Liver (tissue), 9 donors: ENCODE results near the gene SLBP. TPM values are rescaled to one million over a fixed set of nuclear protein-coding genes. Genes with fewer than 3 reads are reported as not detected.
A peak's percentile ranks its signal among the peaks of the same experiment; 100 is the strongest.

Source experiments
- DNase-seq: peaks from one replicate; pipeline ENCODE4 v3.0.0-alpha.2; 2017; ENCODE audit warnings: low spot score
- H3K27ac ChIP-seq, 2 donors: one replicate each; pipeline ENCODE4 v1.7.0; 2013; ENCODE audit warnings: inconsistent platforms in 2 of 2, low read length in 2 of 2, control low read depth in 1 of 2, low read depth in 1 of 2, mild to moderate bottlenecking in 1 of 2
- H3K27me3 ChIP-seq, 4 donors: one replicate each; pipeline versions ENCODE4 v1.6.1 to v1.7.0; 2013; ENCODE audit warnings: low read length in 3 of 4, inconsistent platforms in 1 of 4, mild to moderate bottlenecking in 1 of 4, moderate library complexity in 1 of 4; ENCODE audit not compliant: control insufficient read depth in 4 of 4, insufficient read depth in 4 of 4
- H3K36me3 ChIP-seq, 4 donors: one replicate each; pipeline versions ENCODE4 v1.6.1 to v1.7.0; 2013; ENCODE audit warnings: low read length in 3 of 4, mild to moderate bottlenecking in 3 of 4, low read depth in 1 of 4, moderate library complexity in 1 of 4; ENCODE audit not compliant: control insufficient read depth in 4 of 4, insufficient read depth in 3 of 4
- H3K4me1 ChIP-seq, 4 donors: one replicate each; pipeline versions ENCODE4 v1.6.1 to v1.7.0; 2013; ENCODE audit warnings: low read length in 3 of 4, mild to moderate bottlenecking in 3 of 4, moderate library complexity in 1 of 4; ENCODE audit not compliant: control insufficient read depth in 4 of 4, insufficient read depth in 4 of 4
- H3K4me3 ChIP-seq, 3 donors: one replicate each; pipeline versions ENCODE4 v1.6.1 to v1.7.0; 2013; ENCODE audit warnings: low read length in 3 of 3, control low read depth in 1 of 3, low read depth in 1 of 3, mild to moderate bottlenecking in 1 of 3
- H3K9ac ChIP-seq, 2 donors: one replicate each; pipeline ENCODE4 v1.7.0; 2013; ENCODE audit warnings: low read length in 2 of 2, mild to moderate bottlenecking in 2 of 2, moderate library complexity in 2 of 2, control low read depth in 1 of 2, low read depth in 1 of 2
- H3K9me3 ChIP-seq, 4 donors: one replicate each; pipeline versions ENCODE4 v1.6.1 to v1.7.0; 2013; ENCODE audit warnings: low read length in 3 of 4; ENCODE audit not compliant: control insufficient read depth in 4 of 4
- EGR1 ChIP-seq, 2 donors: IDR thresholded peaks; 2 replicates each; pipeline ENCODE4 v1.6.1; 2016 to 2018; ENCODE audit warnings: antibody characterized with exemption in 2 of 2, low read depth in 2 of 2
- FOXA1 ChIP-seq: IDR thresholded peaks from 2 replicates; pipeline ENCODE4 v1.6.1; 2016; ENCODE audit warnings: antibody characterized with exemption
- FOXA2 ChIP-seq: IDR thresholded peaks from 2 replicates; pipeline ENCODE4 v1.6.1; 2016; ENCODE audit warnings: antibody characterized with exemption
- GABPA ChIP-seq, 2 donors: IDR thresholded peaks in 1 of 2; conservative IDR thresholded peaks in 1 of 2; 2 replicates each; pipeline ENCODE4 v1.6.1; 2016; ENCODE audit warnings: antibody characterized with exemption in 2 of 2, mild to moderate bottlenecking in 1 of 2, moderate library complexity in 1 of 2
- HNF4A ChIP-seq, 2 donors: conservative IDR thresholded peaks; 2 replicates each; pipeline ENCODE4 v1.6.1; 2016; ENCODE audit warnings: antibody characterized with exemption in 2 of 2, mild to moderate bottlenecking in 2 of 2
- HNF4G ChIP-seq: IDR thresholded peaks from 2 replicates; pipeline ENCODE4 v1.6.1; 2016; ENCODE audit warnings: antibody characterized with exemption
- NR2F2 ChIP-seq: IDR thresholded peaks from 2 replicates; pipeline ENCODE4 v1.6.1; 2016; ENCODE audit warnings: antibody characterized with exemption
- RAD21 ChIP-seq, 2 donors: IDR thresholded peaks; 2 replicates each; pipeline ENCODE4 v1.6.1; 2016; ENCODE audit warnings: antibody characterized with exemption in 2 of 2, mild to moderate bottlenecking in 2 of 2
- RXRA ChIP-seq, 2 donors: IDR thresholded peaks; 2 replicates each; pipeline ENCODE4 v1.6.1; 2017 to 2018; ENCODE audit warnings: antibody characterized with exemption in 2 of 2, mild to moderate bottlenecking in 1 of 2
- SP1 ChIP-seq: IDR thresholded peaks from 2 replicates; pipeline ENCODE4 v1.6.1; 2018; ENCODE audit warnings: antibody characterized with exemption, mild to moderate bottlenecking
- TAF1 ChIP-seq: conservative IDR thresholded peaks from 2 replicates; pipeline ENCODE4 v1.6.1; 2016; ENCODE audit warnings: antibody characterized with exemption, mild to moderate bottlenecking
- YY1 ChIP-seq: IDR thresholded peaks from 2 replicates; pipeline ENCODE4 v1.6.1; 2016; ENCODE audit warnings: antibody characterized with exemption, mild to moderate bottlenecking
- WGBS: extraction: QIAGEN DNeasy Blood & Tissue Kit; methylation state at CpG from one replicate; pipeline ENCODE4 v1.1.7; 2013; 5-methylcytosine and 5-hydroxymethylcytosine counted together
- polyA plus RNA-seq, 2 donors: library from polyadenylated mRNA; stranded (reverse) in 1 of 2; unstranded in 1 of 2; fragments of 200-250 nt in 1 of 2; fragments of >200 nt in 1 of 2; fragmentation: Nextera tagmentation in 1 of 2; extraction: Ambion mirVana in 1 of 2; gene quantifications; one replicate each; pipeline versions ENCODE4 v1.2.1 to v1.2.3, GENCODE V29; 2013 to 2015
- total RNA-seq, 2 donors: library from RNA; depleted of rRNA; stranded (reverse); fragments of >200 nt; gene quantifications; one replicate each; pipeline ENCODE4 v1.2.3, GENCODE V29; 2014
- TF ChIP-seq, protein P1 (sequence below): IDR thresholded peaks from 2 replicates; pipeline ENCODE4 v1.6.1; 2016; ENCODE audit warnings: antibody characterized with exemption
- TF ChIP-seq, protein P2 (sequence below): IDR thresholded peaks from 2 replicates; pipeline ENCODE4 v1.6.1; 2016; ENCODE audit warnings: antibody characterized with exemption
- TF ChIP-seq, protein P3 (sequence below): IDR thresholded peaks from 2 replicates; pipeline ENCODE4 v1.6.1; 2016; ENCODE audit warnings: antibody characterized with exemption, mild to moderate bottlenecking
- TF ChIP-seq, protein P4 (sequence below): IDR thresholded peaks from 2 replicates; pipeline ENCODE4 v1.6.1; 2016; ENCODE audit warnings: antibody characterized with exemption
- TF ChIP-seq, protein P5 (sequence below): fragments of 150-350 bp; IDR thresholded peaks from 2 replicates; pipeline ENCODE4 v1.5.1; 2017; ENCODE audit warnings: improper control_type of control experiment, low read depth, low read length; ENCODE audit not compliant: missing input control
- donor health status: healthy.
- donor health status: healthy.
- donor health status: healthy.
- donor health status: healthy.
- donor health status: healthy.

SLBP gene
- total RNA-seq, result 10 to 100 TPM; 14.7 to 64.4 TPM
- polyA plus RNA-seq, result 10 to 100 TPM; 15.1 to 19.6 TPM

DNA sequence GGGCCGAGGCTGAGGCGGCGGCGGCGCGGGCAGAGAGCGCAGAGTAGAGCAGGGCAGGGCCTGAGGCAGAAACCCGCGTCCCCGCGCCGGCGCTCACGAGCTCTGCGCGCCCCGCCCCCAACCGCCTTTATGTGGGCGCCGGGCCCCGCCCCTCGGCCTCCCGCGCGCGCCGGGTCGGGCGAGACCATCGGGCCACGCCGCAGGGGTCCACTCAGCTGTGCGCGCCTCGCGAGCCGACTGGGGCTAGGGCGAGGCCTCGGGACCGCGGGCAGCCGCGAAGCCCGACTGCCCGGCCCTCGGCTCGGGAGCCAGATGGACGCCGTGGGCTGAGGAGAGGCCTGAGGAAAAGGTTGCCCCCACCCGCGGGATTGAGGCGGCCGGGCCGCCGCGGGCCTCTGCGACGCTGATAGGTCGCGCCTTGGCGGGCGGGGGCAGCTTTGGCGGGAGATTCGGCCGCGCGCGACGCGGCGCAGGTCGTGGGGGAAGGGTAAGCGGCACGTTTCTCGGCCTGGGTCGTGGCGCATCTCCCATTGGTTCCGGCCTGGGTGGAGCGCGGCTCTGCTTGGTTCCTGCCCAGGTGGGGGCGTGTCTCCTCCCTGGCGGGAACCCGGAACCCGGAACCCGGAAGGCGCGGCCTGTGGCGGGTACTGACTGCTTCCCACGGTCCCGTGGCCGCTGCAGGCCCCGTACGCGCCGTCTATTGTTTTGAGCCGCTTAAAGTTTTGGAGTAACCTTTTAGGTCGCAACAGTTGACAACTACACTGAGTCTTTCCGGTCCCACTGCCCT lies at the start of gene SLBP:
SLBP (minus strand) TSS at position 104 of the 787 bp plus-strand sequence. CDS start 131 bp downstream, outside the sequence.
- no peaks in the 10 kb centered on the region for H3K27me3 ChIP-seq
- H3K27ac ChIP-seq, result peak within 1 kb of the TSS; percentile 96 to 100
- peak; percentile 96 for DNase-seq
- H3K9me3 ChIP-seq, result no peaks in the 10 kb centered on the region
- peak within 1 kb of the TSS; percentile 87 to 90 for H3K9ac ChIP-seq
- H3K36me3 ChIP-seq, result peaks cover 0 to 2% (median under 1%) of the 10 kb centered on the region in 4 donors
- TF ChIP-seq RAD21 (IDR thresholded peaks at IDR 0.05), result no peak
- peak; percentile 51 to 72 for TF ChIP-seq EGR1 (IDR thresholded peaks at IDR 0.05; ENCODE audit: low read depth in 2 of 2)
- peak; percentile 80 for TF ChIP-seq SP1
- TF ChIP-seq TAF1, result no peak
- TF ChIP-seq, protein P1, sequence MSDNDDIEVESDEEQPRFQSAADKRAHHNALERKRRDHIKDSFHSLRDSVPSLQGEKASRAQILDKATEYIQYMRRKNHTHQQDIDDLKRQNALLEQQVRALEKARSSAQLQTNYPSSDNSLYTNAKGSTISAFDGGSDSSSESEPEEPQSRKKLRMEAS, result no peak
- no peak for TF ChIP-seq YY1
- TF ChIP-seq, protein P2, sequence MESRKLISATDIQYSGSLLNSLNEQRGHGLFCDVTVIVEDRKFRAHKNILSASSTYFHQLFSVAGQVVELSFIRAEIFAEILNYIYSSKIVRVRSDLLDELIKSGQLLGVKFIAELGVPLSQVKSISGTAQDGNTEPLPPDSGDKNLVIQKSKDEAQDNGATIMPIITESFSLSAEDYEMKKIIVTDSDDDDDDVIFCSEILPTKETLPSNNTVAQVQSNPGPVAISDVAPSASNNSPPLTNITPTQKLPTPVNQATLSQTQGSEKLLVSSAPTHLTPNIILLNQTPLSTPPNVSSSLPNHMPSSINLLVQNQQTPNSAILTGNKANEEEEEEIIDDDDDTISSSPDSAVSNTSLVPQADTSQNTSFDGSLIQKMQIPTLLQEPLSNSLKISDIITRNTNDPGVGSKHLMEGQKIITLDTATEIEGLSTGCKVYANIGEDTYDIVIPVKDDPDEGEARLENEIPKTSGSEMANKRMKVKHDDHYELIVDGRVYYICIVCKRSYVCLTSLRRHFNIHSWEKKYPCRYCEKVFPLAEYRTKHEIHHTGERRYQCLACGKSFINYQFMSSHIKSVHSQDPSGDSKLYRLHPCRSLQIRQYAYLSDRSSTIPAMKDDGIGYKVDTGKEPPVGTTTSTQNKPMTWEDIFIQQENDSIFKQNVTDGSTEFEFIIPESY, result no peak
- TF ChIP-seq, protein P3, sequence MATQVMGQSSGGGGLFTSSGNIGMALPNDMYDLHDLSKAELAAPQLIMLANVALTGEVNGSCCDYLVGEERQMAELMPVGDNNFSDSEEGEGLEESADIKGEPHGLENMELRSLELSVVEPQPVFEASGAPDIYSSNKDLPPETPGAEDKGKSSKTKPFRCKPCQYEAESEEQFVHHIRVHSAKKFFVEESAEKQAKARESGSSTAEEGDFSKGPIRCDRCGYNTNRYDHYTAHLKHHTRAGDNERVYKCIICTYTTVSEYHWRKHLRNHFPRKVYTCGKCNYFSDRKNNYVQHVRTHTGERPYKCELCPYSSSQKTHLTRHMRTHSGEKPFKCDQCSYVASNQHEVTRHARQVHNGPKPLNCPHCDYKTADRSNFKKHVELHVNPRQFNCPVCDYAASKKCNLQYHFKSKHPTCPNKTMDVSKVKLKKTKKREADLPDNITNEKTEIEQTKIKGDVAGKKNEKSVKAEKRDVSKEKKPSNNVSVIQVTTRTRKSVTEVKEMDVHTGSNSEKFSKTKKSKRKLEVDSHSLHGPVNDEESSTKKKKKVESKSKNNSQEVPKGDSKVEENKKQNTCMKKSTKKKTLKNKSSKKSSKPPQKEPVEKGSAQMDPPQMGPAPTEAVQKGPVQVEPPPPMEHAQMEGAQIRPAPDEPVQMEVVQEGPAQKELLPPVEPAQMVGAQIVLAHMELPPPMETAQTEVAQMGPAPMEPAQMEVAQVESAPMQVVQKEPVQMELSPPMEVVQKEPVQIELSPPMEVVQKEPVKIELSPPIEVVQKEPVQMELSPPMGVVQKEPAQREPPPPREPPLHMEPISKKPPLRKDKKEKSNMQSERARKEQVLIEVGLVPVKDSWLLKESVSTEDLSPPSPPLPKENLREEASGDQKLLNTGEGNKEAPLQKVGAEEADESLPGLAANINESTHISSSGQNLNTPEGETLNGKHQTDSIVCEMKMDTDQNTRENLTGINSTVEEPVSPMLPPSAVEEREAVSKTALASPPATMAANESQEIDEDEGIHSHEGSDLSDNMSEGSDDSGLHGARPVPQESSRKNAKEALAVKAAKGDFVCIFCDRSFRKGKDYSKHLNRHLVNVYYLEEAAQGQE, result peak; percentile 47
- peak in 1 of 2 donors; percentile 81 for TF ChIP-seq GABPA (IDR thresholded peaks at IDR 0.05 in 1 of 2, conservative IDR thresholded peaks at IDR 0.05 in 1 of 2)
- TF ChIP-seq RXRA (IDR thresholded peaks at IDR 0.05), result peak; percentile 6 to 13
- TF ChIP-seq FOXA2, result no peak
- TF ChIP-seq NR2F2, result no peak
- peak within 1 kb of the TSS; percentile 81 to 94 (median 87) for H3K4me3 ChIP-seq
- peaks cover 6 to 34% (median 21%) of the 10 kb centered on the region in 4 donors for H3K4me1 ChIP-seq
- under 1% methylated on average over 98 of the region's 98 CpGs for WGBS

DNA sequence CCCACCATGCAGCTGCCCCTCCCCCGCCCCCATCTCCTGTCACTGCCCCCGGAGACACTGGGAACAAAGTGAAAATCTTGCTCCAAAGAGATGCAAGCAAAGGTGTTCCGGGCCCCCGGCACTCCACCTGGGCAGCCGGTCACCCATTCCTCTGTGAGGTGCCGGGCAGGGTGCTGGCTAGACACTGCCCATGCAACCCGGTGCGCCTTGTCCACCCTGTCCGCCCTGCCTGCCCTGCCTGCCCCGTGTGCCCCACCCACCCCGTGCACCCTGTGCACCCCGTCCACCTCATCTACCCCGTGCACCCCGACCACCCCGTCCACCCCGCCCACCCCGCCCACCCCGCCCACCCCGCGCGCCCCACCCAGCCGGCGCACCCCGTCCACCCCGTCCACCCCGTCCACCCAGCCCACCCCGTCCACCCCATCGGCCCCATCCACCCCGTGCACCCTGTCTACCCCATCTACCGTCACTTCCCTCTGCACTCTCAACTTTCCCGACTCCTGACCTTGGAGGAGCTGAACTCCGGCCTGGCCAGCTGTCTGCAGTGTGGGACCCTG lies 49.1 kb upstream of the SLBP start:
- Histone ChIP-seq H3K9me3 (no peaks in the 10 kb centered on the region), H3K4me1 (peaks cover 0 to 5% (median 2%) of the 10 kb centered on the region in 4 donors), H3K36me3 (no peaks in the 10 kb centered on the region), H3K27me3 (no peaks in the 10 kb centered on the region), H3K4me3 (no peak overlapping the region), H3K9ac (no peak overlapping the region), H3K27ac (no peak overlapping the region)
- WGBS, result 74% methylated on average over 32 of the region's 32 CpGs
- DNase-seq, result no peak
- TF ChIP-seq NR2F2 (no peak), TAF1 (no peak), SP1 (no peak), EGR1 (IDR thresholded peaks at IDR 0.05; ENCODE audit: low read depth in 2 of 2) (no peak), HNF4G (no peak), HNF4A (conservative IDR thresholded peaks at IDR 0.05) (no peak), YY1 (no peak), FOXA2 (no peak), FOXA1 (no peak), GABPA (IDR thresholded peaks at IDR 0.05 in 1 of 2, conservative IDR thresholded peaks at IDR 0.05 in 1 of 2) (no peak), RXRA (IDR thresholded peaks at IDR 0.05) (no peak)
- TF ChIP-seq, protein P1, result no peak
- TF ChIP-seq, protein P4, sequence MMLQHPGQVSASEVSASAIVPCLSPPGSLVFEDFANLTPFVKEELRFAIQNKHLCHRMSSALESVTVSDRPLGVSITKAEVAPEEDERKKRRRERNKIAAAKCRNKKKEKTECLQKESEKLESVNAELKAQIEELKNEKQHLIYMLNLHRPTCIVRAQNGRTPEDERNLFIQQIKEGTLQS, result no peak
- TF ChIP-seq, protein P3, result no peak
- TF ChIP-seq, protein P5, sequence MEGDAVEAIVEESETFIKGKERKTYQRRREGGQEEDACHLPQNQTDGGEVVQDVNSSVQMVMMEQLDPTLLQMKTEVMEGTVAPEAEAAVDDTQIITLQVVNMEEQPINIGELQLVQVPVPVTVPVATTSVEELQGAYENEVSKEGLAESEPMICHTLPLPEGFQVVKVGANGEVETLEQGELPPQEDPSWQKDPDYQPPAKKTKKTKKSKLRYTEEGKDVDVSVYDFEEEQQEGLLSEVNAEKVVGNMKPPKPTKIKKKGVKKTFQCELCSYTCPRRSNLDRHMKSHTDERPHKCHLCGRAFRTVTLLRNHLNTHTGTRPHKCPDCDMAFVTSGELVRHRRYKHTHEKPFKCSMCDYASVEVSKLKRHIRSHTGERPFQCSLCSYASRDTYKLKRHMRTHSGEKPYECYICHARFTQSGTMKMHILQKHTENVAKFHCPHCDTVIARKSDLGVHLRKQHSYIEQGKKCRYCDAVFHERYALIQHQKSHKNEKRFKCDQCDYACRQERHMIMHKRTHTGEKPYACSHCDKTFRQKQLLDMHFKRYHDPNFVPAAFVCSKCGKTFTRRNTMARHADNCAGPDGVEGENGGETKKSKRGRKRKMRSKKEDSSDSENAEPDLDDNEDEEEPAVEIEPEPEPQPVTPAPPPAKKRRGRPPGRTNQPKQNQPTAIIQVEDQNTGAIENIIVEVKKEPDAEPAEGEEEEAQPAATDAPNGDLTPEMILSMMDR, result no peak
